H9 (cell line): ENCODE measurements around the gene FSTL4. TPM values are rescaled to one million over a fixed set of nuclear protein-coding genes. Genes with fewer than 3 reads are reported as not detected.

Source experiments
- DNase-seq: peaks from one replicate; pipeline ENCODE4 v3.0.0-alpha.2; 2017
- H2AFZ ChIP-seq: one replicate; pipeline ENCODE4 v1.6.1; 2013; ENCODE audit warnings: mild to moderate bottlenecking, low read length, control low read depth, moderate library complexity
- H2AK5ac ChIP-seq: 2 replicates; pipeline ENCODE4 v1.6.1; 2013; ENCODE audit warnings: low read length, control low read depth, mixed read lengths; ENCODE audit not compliant: insufficient read length
- H2BK120ac ChIP-seq: one replicate; pipeline ENCODE4 v1.6.1; 2013; ENCODE audit warnings: low read depth, mild to moderate bottlenecking, low read length, control low read depth, inconsistent platforms; ENCODE audit not compliant: poor library complexity, severe bottlenecking
- H2BK12ac ChIP-seq: 2 replicates; pipeline ENCODE4 v1.6.1; 2013; ENCODE audit warnings: low read length, control low read depth, mixed read lengths, low read depth; ENCODE audit not compliant: insufficient read length
- H2BK15ac ChIP-seq: 2 replicates; pipeline ENCODE4 v1.6.1; 2013; ENCODE audit warnings: low read depth, low read length, control low read depth
- H2BK20ac ChIP-seq: one replicate; pipeline ENCODE4 v1.6.1; 2013; ENCODE audit warnings: low read depth, mild to moderate bottlenecking, low read length, control low read depth, inconsistent platforms; ENCODE audit not compliant: poor library complexity, severe bottlenecking
- H2BK5ac ChIP-seq: 2 replicates; pipeline ENCODE4 v1.6.1; 2013; ENCODE audit warnings: low read length, control low read depth, mixed read lengths; ENCODE audit not compliant: insufficient read length
- H3K14ac ChIP-seq: 2 replicates; pipeline ENCODE4 v1.6.1; 2013; ENCODE audit warnings: low read length, control low read depth; ENCODE audit not compliant: insufficient read depth
- H3K18ac ChIP-seq: 2 replicates; pipeline ENCODE4 v1.6.1; 2013; ENCODE audit warnings: low read depth, mild to moderate bottlenecking, mixed read lengths, low read length, control low read depth; ENCODE audit not compliant: insufficient read length
- H3K23ac ChIP-seq: 2 replicates; pipeline ENCODE4 v1.6.1; 2013; ENCODE audit warnings: low read length, control low read depth, mixed read lengths, low read depth; ENCODE audit not compliant: insufficient read length
- H3K23me2 ChIP-seq: 2 replicates; pipeline ENCODE4 v1.6.1; 2013; ENCODE audit warnings: low read depth, mild to moderate bottlenecking, mixed read lengths, low read length, control low read depth; ENCODE audit not compliant: insufficient read length, poor library complexity, severe bottlenecking
- H3K27ac ChIP-seq: 2 replicates; pipeline ENCODE4 v1.5.1; 2013; ENCODE audit warnings: low read length, control low read depth, mixed read lengths, low read depth; ENCODE audit not compliant: insufficient read length
- H3K27me3 ChIP-seq: 2 replicates; pipeline ENCODE4 v1.6.1; 2013; ENCODE audit warnings: low read length, control low read depth, inconsistent platforms; ENCODE audit not compliant: insufficient read depth
- H3K4ac ChIP-seq: 2 replicates; pipeline ENCODE4 v1.6.1; 2013; ENCODE audit warnings: low read depth, mild to moderate bottlenecking, control low read depth, inconsistent platforms, low read length, moderate library complexity
- H3K4me1 ChIP-seq: 2 replicates; pipeline ENCODE4 v1.6.1; 2013; ENCODE audit warnings: low read length, control low read depth, inconsistent platforms; ENCODE audit not compliant: insufficient read depth
- H3K4me2 ChIP-seq: 2 replicates; pipeline ENCODE4 v1.6.1; 2013; ENCODE audit warnings: low read length, control low read depth, mixed read lengths; ENCODE audit not compliant: insufficient read length, insufficient read depth
- H3K56ac ChIP-seq: 2 replicates; pipeline ENCODE4 v1.6.1; 2013; ENCODE audit warnings: low read depth, mild to moderate bottlenecking, mixed read lengths, low read length, control low read depth; ENCODE audit not compliant: insufficient read length
- H3K79me1 ChIP-seq: 2 replicates; pipeline ENCODE4 v1.6.1; 2013; ENCODE audit warnings: low read depth, mild to moderate bottlenecking, moderate library complexity, low read length, control low read depth, inconsistent platforms; ENCODE audit not compliant: insufficient read depth, poor library complexity, severe bottlenecking
- H3K79me2 ChIP-seq: 2 replicates; pipeline ENCODE4 v1.6.1; 2013; ENCODE audit warnings: low read length, control low read depth, inconsistent platforms; ENCODE audit not compliant: insufficient read depth
- H3K9ac ChIP-seq: 2 replicates; pipeline ENCODE4 v1.6.1; 2013; ENCODE audit warnings: low read length, control low read depth, mixed read lengths; ENCODE audit not compliant: insufficient read length; ENCODE audit errors: extremely low read depth
- H3K9me3 ChIP-seq: one replicate; pipeline ENCODE4 v1.6.1; 2013; ENCODE audit warnings: low read depth, low read length, inconsistent platforms; ENCODE audit not compliant: control insufficient read depth
- H3T11ph ChIP-seq: one replicate; pipeline ENCODE4 v1.6.1; 2013; ENCODE audit warnings: mild to moderate bottlenecking, low read length, control low read depth, inconsistent platforms
- H4K20me1 ChIP-seq: one replicate; pipeline ENCODE4 v1.6.1; 2013; ENCODE audit not compliant: control insufficient read depth, insufficient read length, insufficient read depth
- H4K5ac ChIP-seq: 2 replicates; pipeline ENCODE4 v1.6.1; 2013; ENCODE audit warnings: low read depth, mild to moderate bottlenecking, mixed read lengths, low read length, control low read depth; ENCODE audit not compliant: insufficient read length
- H4K8ac ChIP-seq: replicated peaks from 2 replicates; pipeline ENCODE4 v1.6.1; 2013; ENCODE audit warnings: low read length, control low read depth, mixed read lengths, low read depth; ENCODE audit not compliant: insufficient read length
- H4K91ac ChIP-seq: 2 replicates; pipeline ENCODE4 v1.6.1; 2013; ENCODE audit warnings: low read depth, mild to moderate bottlenecking, moderate library complexity, mixed read lengths, low read length, control low read depth; ENCODE audit not compliant: insufficient read length
- H3K27ac Mint-ChIP-seq, 3 experiments: 2 replicates in 2 of 3; 3 replicates in 1 of 3; pipeline ENCODE4 v1.8.0; 2020 to 2021; ENCODE audit warnings: mixed read lengths in 3 of 3, mild to moderate bottlenecking in 1 of 3, moderate library complexity in 1 of 3
- H3K27me3 Mint-ChIP-seq: 2 replicates; pipeline ENCODE4 v1.8.0; 2021; ENCODE audit warnings: low read depth, mild to moderate bottlenecking, moderate library complexity, mixed read lengths
- H3K36me3 Mint-ChIP-seq, 3 experiments: 2 replicates in 2 of 3; 3 replicates in 1 of 3; pipeline ENCODE4 v1.8.0; 2020 to 2021; ENCODE audit warnings: low read depth in 3 of 3, mixed read lengths in 3 of 3; ENCODE audit not compliant: insufficient read depth in 1 of 3
- H3K4me1 Mint-ChIP-seq, 2 experiments: 2 replicates each; pipeline ENCODE4 v1.8.0; 2020; ENCODE audit warnings: mixed read lengths in 2 of 2
- H3K4me3 Mint-ChIP-seq, 2 experiments: 2 replicates in 1 of 2; 3 replicates in 1 of 2; pipeline ENCODE4 v1.8.0; 2020 to 2021; ENCODE audit warnings: mild to moderate bottlenecking in 2 of 2, mixed read lengths in 2 of 2, moderate library complexity in 1 of 2
- H3K9me3 Mint-ChIP-seq, 2 experiments: 2 replicates in 1 of 2; 3 replicates in 1 of 2; pipeline ENCODE4 v1.8.0; 2020; ENCODE audit warnings: mild to moderate bottlenecking in 2 of 2, mixed read lengths in 2 of 2, moderate library complexity in 1 of 2
- WGBS: extraction: QIAGEN DNeasy Blood & Tissue Kit; methylation state at CpG from one replicate; pipeline ENCODE4 v1.1.7; 2013; ENCODE audit warnings: missing lambda C conversion rate, low lambda C conversion rate, mixed read lengths; ENCODE audit not compliant: insufficient read length; ENCODE audit errors: extremely low coverage; 5-methylcytosine and 5-hydroxymethylcytosine counted together
- total RNA-seq: library from RNA; stranded (reverse); gene quantifications from 2 replicates; pipeline ENCODE4 v1.2.1, GENCODE V29; 2021
- TF ChIP-seq, protein P1 (sequence below): fragments of 200-600 bp; sonication (generic); conservative IDR thresholded peaks from 3 replicates; pipeline ENCODE4 v1.8.0; 2021; ENCODE audit warnings: antibody characterized with exemption, mild to moderate bottlenecking

The FSTL4 gene
- total RNA-seq, 1 experiment from 2014 or later: 5.7 TPM

DNA sequence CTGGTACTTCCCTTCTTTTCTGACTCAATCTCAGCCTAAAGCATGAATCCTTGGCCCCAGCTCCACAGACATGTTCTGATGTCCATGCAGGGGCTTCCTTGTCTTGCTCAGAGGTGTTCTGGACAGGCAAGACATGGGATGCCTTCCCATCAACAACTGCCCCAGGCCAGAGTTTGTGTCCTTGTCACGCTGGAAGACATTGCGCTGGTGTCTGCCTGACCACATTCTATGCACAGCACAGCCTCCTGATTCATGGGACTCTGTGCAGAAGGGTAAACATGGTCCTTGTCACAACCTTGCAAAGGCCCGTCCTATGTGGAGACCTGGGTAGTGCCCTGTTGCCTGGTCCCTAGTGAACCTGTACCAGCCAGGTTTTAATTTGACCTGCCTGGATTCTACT, 212.2 kb downstream of the FSTL4 start:
- H2BK120ac ChIP-seq: no peak overlapping the region
- no peak overlapping the region for H3K14ac ChIP-seq
- H3K4me2 ChIP-seq: no peak overlapping the region
- no peak overlapping the region for H3T11ph ChIP-seq
- no peak overlapping the region for H2AK5ac ChIP-seq
- H3K4ac ChIP-seq: no peak overlapping the region
- Mint-ChIP-seq H3K27me3 (peaks cover 1% of the 10 kb centered on the region; the same call in 1 of the 2 replicates), H3K4me3 (no peak overlapping the region), H3K9me3 (peaks cover 5 to 7% of the 10 kb centered on the region in 2 experiments), H3K27ac (no peak overlapping the region; a peak in 1 of 7 replicates), H3K4me1 (peaks cover 44 to 60% of the 10 kb centered on the region in 2 experiments), H3K36me3 (peaks cover 3 to 7% (median 6%) of the 10 kb centered on the region in 3 experiments; a peak in 5 of 7 replicates)
- H3K79me1 ChIP-seq: no peaks in the 10 kb centered on the region
- H3K79me2 ChIP-seq: no peaks in the 10 kb centered on the region
- no peak overlapping the region for H2BK20ac ChIP-seq
- DNase-seq: no peak
- TF ChIP-seq, protein P1, sequence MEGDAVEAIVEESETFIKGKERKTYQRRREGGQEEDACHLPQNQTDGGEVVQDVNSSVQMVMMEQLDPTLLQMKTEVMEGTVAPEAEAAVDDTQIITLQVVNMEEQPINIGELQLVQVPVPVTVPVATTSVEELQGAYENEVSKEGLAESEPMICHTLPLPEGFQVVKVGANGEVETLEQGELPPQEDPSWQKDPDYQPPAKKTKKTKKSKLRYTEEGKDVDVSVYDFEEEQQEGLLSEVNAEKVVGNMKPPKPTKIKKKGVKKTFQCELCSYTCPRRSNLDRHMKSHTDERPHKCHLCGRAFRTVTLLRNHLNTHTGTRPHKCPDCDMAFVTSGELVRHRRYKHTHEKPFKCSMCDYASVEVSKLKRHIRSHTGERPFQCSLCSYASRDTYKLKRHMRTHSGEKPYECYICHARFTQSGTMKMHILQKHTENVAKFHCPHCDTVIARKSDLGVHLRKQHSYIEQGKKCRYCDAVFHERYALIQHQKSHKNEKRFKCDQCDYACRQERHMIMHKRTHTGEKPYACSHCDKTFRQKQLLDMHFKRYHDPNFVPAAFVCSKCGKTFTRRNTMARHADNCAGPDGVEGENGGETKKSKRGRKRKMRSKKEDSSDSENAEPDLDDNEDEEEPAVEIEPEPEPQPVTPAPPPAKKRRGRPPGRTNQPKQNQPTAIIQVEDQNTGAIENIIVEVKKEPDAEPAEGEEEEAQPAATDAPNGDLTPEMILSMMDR: no peak
- no peaks in the 10 kb centered on the region for H4K20me1 ChIP-seq
- no peak overlapping the region for H2BK12ac ChIP-seq
- no peak overlapping the region for H3K27ac ChIP-seq
- no peak overlapping the region for H3K18ac ChIP-seq
- no peak overlapping the region for H2BK5ac ChIP-seq
- no peak overlapping the region for H2BK15ac ChIP-seq
- no peak overlapping the region for H3K56ac ChIP-seq
- no peaks in the 10 kb centered on the region for H3K9me3 ChIP-seq
- no peaks in the 10 kb centered on the region for H3K23me2 ChIP-seq
- WGBS: no CpG with 5 or more reads among the region's 3 CpGs
- H3K27me3 ChIP-seq: no peaks in the 10 kb centered on the region
- no peak overlapping the region for H3K9ac ChIP-seq
- H4K5ac ChIP-seq: no peak overlapping the region
- no peaks in the 10 kb centered on the region; the same call in none of the 2 replicates for H3K4me1 ChIP-seq
- H2AFZ ChIP-seq: no peak overlapping the region
- H3K23ac ChIP-seq: no peak overlapping the region
- no peak overlapping the region for H4K8ac ChIP-seq
- H4K91ac ChIP-seq: no peak overlapping the region
